Rectal smooth muscle tissue (tissue), 1 donor: Measurements from ENCODE around the gene SNRPD1.
"Not testable (repeated sequence)": the region's sequence is repeated elsewhere in the genome, so short reads cannot be mapped to it uniquely, and the experiment has no call there.

Source experiments
- H3K27ac ChIP-seq: one replicate; pipeline ENCODE4 v1.7.0; 2013; ENCODE audit warnings: low read depth, low read length, inconsistent platforms
- H3K27me3 ChIP-seq: one replicate; pipeline ENCODE4 v1.7.0; 2013; ENCODE audit warnings: low read length; ENCODE audit not compliant: control insufficient read depth, insufficient read depth
- H3K36me3 ChIP-seq: one replicate; pipeline ENCODE4 v1.7.0; 2013; ENCODE audit warnings: low read length; ENCODE audit not compliant: control insufficient read depth, insufficient read depth
- H3K4me1 ChIP-seq: one replicate; pipeline ENCODE4 v1.7.0; 2013; ENCODE audit warnings: low read length; ENCODE audit not compliant: control insufficient read depth, insufficient read depth
- H3K4me3 ChIP-seq: one replicate; pipeline ENCODE4 v1.7.0; 2013; ENCODE audit warnings: low read length
- H3K9ac ChIP-seq: one replicate; pipeline ENCODE4 v1.7.0; 2013; ENCODE audit warnings: low read length

The SNRPD1 gene

DNA sequence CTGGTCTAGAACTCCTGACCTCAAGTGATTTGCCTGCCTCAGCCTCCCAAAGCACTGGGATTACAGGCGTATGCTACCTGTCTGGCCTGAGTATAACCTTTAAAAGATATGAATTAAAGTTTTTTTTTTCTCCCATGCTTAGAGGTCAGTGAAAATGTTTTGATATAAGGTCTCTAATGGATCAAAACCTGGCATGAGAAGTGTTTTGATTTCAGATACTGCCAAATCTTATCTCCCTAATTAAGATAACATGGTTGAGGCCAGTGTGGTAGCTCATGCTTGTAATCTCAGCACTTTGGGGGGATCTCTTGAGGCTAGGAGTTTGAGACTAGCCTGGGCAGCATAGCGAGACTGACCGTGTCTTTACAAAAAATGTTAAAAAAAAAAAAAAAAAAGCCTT is 41.2 kb downstream of the SNRPD1 start:
- Histone ChIP-seq H3K36me3 (no peaks in the 10 kb centered on the region), H3K9ac (no peak overlapping the region), H3K4me3 (no peak overlapping the region), H3K27me3 (no peaks in the 10 kb centered on the region), H3K27ac (no peak overlapping the region), H3K4me1 (no peaks in the 10 kb centered on the region)

DNA sequence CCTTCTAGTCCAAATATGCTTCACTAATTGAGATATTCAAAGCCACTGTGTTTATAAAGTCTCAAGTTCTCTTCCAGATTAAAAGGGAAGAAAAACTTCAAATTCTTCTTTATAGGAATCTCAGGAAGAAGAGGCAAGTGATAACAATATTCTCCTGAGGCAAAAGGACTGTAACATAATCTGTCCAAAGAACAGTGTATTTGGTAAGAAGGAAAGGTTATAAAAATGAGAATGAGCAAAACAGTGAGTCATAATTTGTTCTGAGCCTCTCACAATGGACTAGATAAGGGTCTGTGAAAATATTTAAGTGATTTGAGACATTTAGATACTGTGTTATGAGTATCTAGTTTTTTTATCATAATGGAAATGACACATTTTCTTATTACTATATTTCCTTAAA is 44.3 kb downstream of the SNRPD1 start:
- Histone ChIP-seq H3K36me3 (no peaks in the 10 kb centered on the region), H3K4me1 (no peaks in the 10 kb centered on the region)

DNA sequence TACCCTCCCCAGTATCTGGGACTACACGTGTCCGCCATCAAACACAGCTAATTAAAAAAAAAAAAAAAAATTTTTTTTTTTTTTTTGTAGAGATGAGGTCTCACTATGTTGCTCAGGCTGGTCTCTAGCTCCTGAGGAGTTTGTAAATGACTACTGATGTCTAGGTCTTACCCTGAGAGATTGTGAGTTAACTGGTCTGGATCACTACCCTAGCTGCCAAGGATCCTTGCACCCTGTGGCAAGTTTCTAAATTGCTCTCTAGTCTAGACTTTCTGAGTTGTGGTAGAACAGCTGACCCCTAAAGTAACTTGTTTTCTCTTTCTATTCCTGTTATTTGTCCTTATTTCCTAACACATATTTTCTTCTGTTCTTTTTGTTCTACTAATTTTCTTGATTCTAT is 48.0 kb downstream of the SNRPD1 start:
- no peak overlapping the region for H3K4me3 ChIP-seq

More for the DNA sequence above, 44.3 kb downstream of the SNRPD1 start:
- H3K9ac ChIP-seq = no peak overlapping the region
- H3K4me3 ChIP-seq = no peak overlapping the region
- no peaks in the 10 kb centered on the region for H3K27me3 ChIP-seq
- H3K27ac ChIP-seq = no peak overlapping the region

DNA sequence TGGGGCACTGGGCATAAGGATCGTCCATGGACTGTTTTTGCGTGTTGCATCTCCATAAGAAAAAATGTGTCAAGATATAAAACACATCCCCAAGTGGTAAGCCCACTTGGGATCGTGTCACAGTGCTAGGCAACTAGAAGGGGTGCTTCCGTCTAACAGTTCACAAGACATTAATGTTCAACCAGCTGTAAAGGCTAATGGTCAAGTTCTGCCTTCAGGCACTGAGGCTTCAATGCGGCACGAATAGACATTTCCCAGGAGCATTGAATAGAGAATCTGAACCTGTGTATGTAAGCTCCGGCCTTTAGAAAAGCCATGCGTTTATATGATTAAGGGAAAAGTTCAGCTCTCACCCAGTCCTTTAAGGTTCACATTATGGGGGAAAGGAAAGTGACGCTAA is 50.5 kb downstream of the SNRPD1 start:
- no peak overlapping the region for H3K4me3 ChIP-seq
- no peaks in the 10 kb centered on the region for H3K27me3 ChIP-seq
- H3K36me3 ChIP-seq = no peaks in the 10 kb centered on the region
- H3K4me1 ChIP-seq = no peaks in the 10 kb centered on the region
- H3K9ac ChIP-seq = no peak overlapping the region
- H3K27ac ChIP-seq = no peak overlapping the region

More for the DNA sequence above, 48.0 kb downstream of the SNRPD1 start:
- H3K4me1 ChIP-seq = no peaks in the 10 kb centered on the region
- no peaks in the 10 kb centered on the region for H3K36me3 ChIP-seq
- H3K27me3 ChIP-seq = no peaks in the 10 kb centered on the region
- H3K9ac ChIP-seq = no peak overlapping the region
- no peak overlapping the region for H3K27ac ChIP-seq

DNA sequence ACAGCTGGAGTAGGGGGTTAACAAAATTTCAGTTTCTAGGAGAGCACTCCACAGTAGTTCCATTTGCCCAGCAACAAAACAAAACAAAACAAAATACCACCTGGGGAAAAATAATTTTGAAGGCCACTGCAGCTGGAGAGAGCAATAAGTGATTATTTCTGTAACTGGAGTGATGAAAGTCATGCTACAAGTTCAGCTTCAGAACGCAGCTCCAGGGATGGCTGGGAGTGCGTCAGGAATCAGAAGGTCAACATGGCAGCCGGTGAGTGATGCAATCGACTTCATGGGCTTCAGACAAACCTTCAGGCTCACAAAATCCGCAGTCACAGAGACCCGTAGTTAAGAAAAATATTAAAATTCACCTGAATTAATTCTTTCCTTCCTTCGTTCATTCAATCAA is 51.5 kb downstream of the SNRPD1 start:
- no peak overlapping the region for H3K4me3 ChIP-seq
- H3K27ac ChIP-seq = no peak overlapping the region
- H3K9ac ChIP-seq = no peak overlapping the region
- H3K27me3 ChIP-seq = no peaks in the 10 kb centered on the region
- H3K36me3 ChIP-seq = no peaks in the 10 kb centered on the region
- no peaks in the 10 kb centered on the region for H3K4me1 ChIP-seq

DNA sequence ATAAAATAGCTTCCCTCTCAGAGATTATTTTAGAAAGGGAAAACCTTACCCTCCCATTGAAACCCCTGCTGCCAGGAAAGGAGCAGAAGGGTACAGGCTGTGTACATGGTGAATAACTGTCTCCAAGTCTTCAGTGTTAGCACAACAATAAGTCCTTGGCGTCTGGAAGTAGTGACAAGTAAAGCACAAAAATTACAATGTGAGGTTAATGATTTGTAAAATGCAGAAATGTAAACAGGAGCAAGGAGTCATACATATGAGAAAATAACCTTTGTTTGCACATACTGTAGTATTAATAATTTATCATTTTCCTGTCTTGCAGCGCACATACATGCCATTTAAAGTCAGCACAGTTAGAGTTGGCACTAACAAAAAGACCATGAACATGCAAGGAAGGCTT is 52.0 kb downstream of the SNRPD1 start:
- Histone ChIP-seq H3K4me3 (no peak overlapping the region), H3K4me1 (no peaks in the 10 kb centered on the region), H3K27ac (no peak overlapping the region), H3K36me3 (no peaks in the 10 kb centered on the region), H3K9ac (no peak overlapping the region), H3K27me3 (no peaks in the 10 kb centered on the region)

DNA sequence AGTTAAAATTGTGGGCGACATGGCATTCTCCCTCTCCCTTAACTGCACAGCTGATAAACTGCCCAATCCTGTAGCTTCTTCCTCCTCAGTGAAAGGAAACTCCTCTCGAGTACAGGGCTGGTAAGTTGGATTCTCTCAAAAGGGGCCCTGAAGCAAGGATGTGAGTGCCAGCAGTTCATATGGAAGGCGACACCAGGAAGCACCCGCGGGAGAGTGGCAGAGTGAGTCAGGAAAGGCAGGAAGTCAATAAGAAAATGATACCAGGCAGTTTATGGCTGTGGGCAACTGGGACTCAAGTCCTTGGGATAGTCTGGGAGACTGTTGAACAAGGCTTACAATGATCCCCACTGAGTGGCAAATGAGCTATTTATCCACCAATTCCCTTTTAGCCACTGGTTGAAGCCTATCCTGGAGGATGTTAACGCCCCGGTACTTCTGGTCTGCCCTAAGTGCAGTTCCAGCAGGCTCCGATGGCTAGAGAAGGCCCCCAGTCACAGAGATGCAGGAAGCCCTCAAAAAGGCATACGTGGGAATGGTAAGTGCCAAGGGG is 57.7 kb downstream of the SNRPD1 start:
- H3K27ac ChIP-seq = no peak overlapping the region
- no peaks in the 10 kb centered on the region for H3K27me3 ChIP-seq
- no peak overlapping the region for H3K9ac ChIP-seq
- no peak overlapping the region for H3K4me3 ChIP-seq
- H3K36me3 ChIP-seq = no peaks in the 10 kb centered on the region
- no peaks in the 10 kb centered on the region for H3K4me1 ChIP-seq

DNA sequence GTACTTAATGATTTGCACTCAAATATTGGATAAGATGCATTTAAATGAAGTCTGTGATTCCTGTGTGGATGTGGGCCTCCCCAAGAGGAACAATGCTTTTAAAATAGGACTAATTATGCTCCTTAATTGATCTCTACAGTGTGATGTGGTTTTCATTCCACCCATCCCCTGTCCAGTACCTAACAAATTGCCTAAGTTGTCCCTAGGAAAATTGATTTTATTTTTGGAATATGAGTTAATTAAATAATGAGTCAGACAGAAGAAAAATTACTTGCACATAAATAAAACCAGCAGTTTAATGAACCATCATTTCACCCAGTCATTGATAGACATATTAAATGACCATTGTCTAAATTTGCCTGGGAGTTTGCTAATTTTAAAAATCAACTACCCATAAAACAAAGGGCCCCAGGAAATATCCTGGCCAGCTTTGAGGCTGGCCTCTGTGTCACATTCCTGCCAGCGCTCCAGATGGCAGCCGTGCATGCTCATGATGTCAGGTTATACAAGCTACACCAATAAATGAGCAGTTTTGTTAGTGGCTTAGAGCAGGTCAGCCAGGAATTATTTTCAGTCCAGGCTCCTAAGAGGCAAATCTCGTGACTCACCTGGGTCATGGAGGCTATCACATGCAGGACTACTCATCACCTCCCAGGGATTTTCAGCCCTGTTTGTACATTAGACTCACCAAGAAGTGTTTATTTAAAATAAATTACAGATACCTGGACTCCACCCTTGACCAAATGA is 60.6 kb downstream of the SNRPD1 start:
- no peak overlapping the region for H3K4me3 ChIP-seq
- no peaks in the 10 kb centered on the region for H3K36me3 ChIP-seq
- H3K4me1 ChIP-seq = no peaks in the 10 kb centered on the region
- no peak overlapping the region for H3K9ac ChIP-seq
- no peaks in the 10 kb centered on the region for H3K27me3 ChIP-seq
- H3K27ac ChIP-seq = no peak overlapping the region

DNA sequence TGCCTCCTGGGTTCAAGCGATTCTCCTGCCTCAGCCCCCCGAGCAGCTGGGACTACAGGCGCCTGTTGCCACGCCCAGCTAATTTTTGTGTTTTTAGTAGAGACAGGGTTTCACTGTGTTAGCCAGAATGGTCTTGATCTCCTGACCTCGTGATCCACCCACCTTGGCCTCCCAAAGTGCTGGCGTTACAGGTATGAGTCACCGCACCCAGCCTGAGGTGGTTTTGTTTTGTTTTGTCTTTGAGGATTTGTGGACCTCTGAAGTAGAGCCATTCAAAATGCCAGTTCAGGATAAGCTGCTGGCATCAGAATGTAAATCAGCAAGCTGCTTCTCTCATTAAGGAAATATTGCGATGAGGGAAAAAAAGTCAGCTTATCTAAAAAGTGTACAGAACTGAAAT is 63.2 kb downstream of the SNRPD1 start:
- H3K27me3 ChIP-seq, H3K27ac ChIP-seq, H3K4me3 ChIP-seq, H3K9ac ChIP-seq, H3K36me3 ChIP-seq, H3K4me1 ChIP-seq: not testable (repeated sequence)

DNA sequence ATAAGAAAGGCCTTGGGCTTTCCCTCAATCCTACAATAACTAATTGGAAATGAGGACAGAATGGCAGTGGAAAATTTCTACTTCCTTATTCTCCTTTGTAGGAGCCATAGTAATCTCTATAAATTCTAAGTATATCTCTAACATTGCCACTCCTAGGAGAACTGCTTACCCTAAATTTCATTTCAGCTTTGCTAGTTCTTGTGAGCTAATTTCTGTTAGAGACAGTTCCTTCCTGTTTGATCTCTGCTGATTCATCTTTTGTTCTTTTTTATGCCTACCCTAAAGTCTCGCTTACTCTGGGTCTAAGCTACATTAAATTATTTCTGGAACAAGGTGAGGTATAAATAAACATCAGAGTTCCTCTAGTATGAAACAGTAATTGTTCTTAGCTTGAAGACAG is 66.7 kb downstream of the SNRPD1 start:
- no peak overlapping the region for H3K9ac ChIP-seq
- H3K4me1 ChIP-seq = no peaks in the 10 kb centered on the region
- no peak overlapping the region for H3K4me3 ChIP-seq
- H3K27ac ChIP-seq = no peak overlapping the region
- no peaks in the 10 kb centered on the region for H3K36me3 ChIP-seq
- H3K27me3 ChIP-seq = no peaks in the 10 kb centered on the region

DNA sequence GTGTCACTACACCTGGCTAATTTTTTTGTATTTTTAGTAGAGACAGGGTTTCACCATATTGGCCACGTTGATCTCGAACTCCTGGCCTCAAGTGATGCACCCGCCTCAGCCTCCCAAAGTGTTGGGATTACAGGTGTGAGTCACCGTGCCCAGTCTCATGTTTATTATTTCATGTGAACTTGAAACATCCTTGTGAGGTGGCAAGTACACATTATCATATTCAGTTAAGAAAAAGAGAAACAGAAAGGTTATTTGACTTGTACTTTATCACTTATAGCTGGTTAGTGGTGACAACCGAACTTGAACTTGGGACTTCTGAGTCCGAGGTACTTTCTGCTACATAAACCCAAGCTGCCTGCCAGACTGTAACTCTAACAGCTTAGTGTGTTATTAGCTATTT is 68.0 kb downstream of the SNRPD1 start:
- Histone ChIP-seq H3K27ac (no peak overlapping the region), H3K9ac (no peak overlapping the region), H3K4me1 (no peaks in the 10 kb centered on the region), H3K4me3 (no peak overlapping the region), H3K27me3 (no peaks in the 10 kb centered on the region), H3K36me3 (no peaks in the 10 kb centered on the region)

DNA sequence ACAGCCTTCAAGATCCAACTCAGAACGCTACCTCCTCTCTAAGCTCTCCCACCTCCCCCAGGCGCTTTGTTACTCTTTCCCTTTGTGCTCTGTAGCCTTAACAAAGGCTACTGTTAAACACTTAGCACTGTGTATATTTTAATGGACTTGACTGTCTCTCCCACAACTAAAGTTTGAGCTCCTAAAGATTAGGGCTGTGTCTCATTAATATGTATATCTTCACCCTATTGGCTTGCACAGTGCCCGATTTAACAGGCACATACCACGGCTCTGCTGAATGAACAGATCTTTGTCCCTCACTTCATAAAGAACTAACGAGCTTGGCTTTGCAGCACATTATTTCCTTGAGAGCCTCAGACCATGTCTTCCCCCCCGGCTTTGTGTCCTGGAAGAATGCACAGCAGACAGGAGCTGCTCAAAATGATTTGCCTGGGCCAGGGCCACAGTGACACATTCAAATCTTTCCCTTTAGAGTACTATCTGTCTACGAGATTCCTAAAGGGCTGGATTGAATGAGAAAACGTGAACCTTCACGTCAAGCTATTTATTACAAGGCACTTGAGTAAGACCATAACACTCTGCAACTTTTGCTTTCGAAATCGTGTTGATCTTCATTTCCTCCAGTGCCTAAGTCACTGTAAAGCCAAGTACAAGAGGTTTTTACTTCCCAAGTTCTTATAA is 70.4 kb downstream of the SNRPD1 start:
- H3K27ac ChIP-seq = peak overlapping the region; percentile 72

More for the DNA sequence above, 70.4 kb downstream of the SNRPD1 start:
- peak overlapping the region; percentile 54 for H3K4me3 ChIP-seq
- H3K4me1 ChIP-seq = no peaks in the 10 kb centered on the region
- no peaks in the 10 kb centered on the region for H3K27me3 ChIP-seq
- H3K9ac ChIP-seq = no peak overlapping the region
- no peaks in the 10 kb centered on the region for H3K36me3 ChIP-seq
